Measurements from ENCODE around the gene PLOD2. TPM values are rescaled to one million over a fixed set of nuclear protein-coding genes. Genes with fewer than 3 reads are reported as not detected.

Gene PLOD2
- total RNA-seq, 4 donors from 2014 or later: 2.0 to 6.5 (median 4.1) TPM

- DNase-seq: no peak
- ATAC-seq: no peak
- Histone ChIP-seq H3K4me1 (no peaks in the 10 kb centered on the region), H3K27me3 (no peaks in the 10 kb centered on the region), H3K27ac (no peak overlapping the region), H3K9me3 (no peaks in the 10 kb centered on the region), H3K36me3 (no peaks in the 10 kb centered on the region), H3K4me3 (no peak overlapping the region)
- no peak for TF ChIP-seq POLR2A (IDR thresholded peaks at IDR 0.05)
- no peak for TF ChIP-seq CTCF (IDR thresholded peaks at IDR 0.05 in 4 of 5, conservative IDR thresholded peaks at IDR 0.05 in 1 of 5)
- in situ Hi-C loops (cut with MboI; ENCODE audit: low sequenced_read_pairs in 4 of 4): no loop called here
- intact Hi-C loops (cut with DNase I; ENCODE audit: low total_unique reads): no loop called here
These were observed 30.1 kb downstream of the PLOD2 start for GRCh38 chr3:146130881-146131371.

GRCh38 chr3:146129750-146130149, 31.2 kb downstream of the PLOD2 start:
- Histone ChIP-seq H3K27ac (no peak overlapping the region), H3K36me3 (no peaks in the 10 kb centered on the region), H3K27me3 (no peaks in the 10 kb centered on the region), H3K9me3 (no peaks in the 10 kb centered on the region), H3K4me1 (no peaks in the 10 kb centered on the region), H3K4me3 (no peak overlapping the region)
- in situ Hi-C loops (cut with MboI; ENCODE audit: low sequenced_read_pairs in 4 of 4) (no loop called here), intact Hi-C loops (cut with DNase I; ENCODE audit: low total_unique reads) (no loop called here)
- ATAC-seq (no peak), DNase-seq (no peak)
- no peak for TF ChIP-seq CTCF (IDR thresholded peaks at IDR 0.05 in 4 of 5, conservative IDR thresholded peaks at IDR 0.05 in 1 of 5)
- TF ChIP-seq POLR2A (IDR thresholded peaks at IDR 0.05): no peak

GRCh38 chr3:146128939-146129338, 32.0 kb downstream of the PLOD2 start:
- no peak for TF ChIP-seq POLR2A (IDR thresholded peaks at IDR 0.05)
- no peak for TF ChIP-seq CTCF (IDR thresholded peaks at IDR 0.05 in 4 of 5, conservative IDR thresholded peaks at IDR 0.05 in 1 of 5)
- no peaks in the 10 kb centered on the region for H3K36me3 ChIP-seq
- no peaks in the 10 kb centered on the region for H3K9me3 ChIP-seq
- H3K27me3 ChIP-seq: no peaks in the 10 kb centered on the region
- H3K4me3 ChIP-seq: no peak overlapping the region
- no peaks in the 10 kb centered on the region for H3K4me1 ChIP-seq
- intact Hi-C loops (cut with DNase I; ENCODE audit: low total_unique reads) (no loop called here), in situ Hi-C loops (cut with MboI; ENCODE audit: low sequenced_read_pairs in 4 of 4) (no loop called here)
- H3K27ac ChIP-seq: no peak overlapping the region
- no peak for ATAC-seq
- no peak for DNase-seq

GRCh38 chr3:146128179-146128578, 32.8 kb downstream of the PLOD2 start:
- H3K9me3 ChIP-seq: no peaks in the 10 kb centered on the region
- H3K36me3 ChIP-seq: no peaks in the 10 kb centered on the region
- no peaks in the 10 kb centered on the region for H3K27me3 ChIP-seq
- TF ChIP-seq POLR2A (IDR thresholded peaks at IDR 0.05): no peak
- TF ChIP-seq CTCF (IDR thresholded peaks at IDR 0.05 in 4 of 5, conservative IDR thresholded peaks at IDR 0.05 in 1 of 5): no peak
- no peaks in the 10 kb centered on the region for H3K4me1 ChIP-seq
- H3K27ac ChIP-seq: no peak overlapping the region
- DNase-seq (no peak), ATAC-seq (no peak)
- H3K4me3 ChIP-seq: no peak overlapping the region
- intact Hi-C loops (cut with DNase I; ENCODE audit: low total_unique reads) (no loop called here), in situ Hi-C loops (cut with MboI; ENCODE audit: low sequenced_read_pairs in 4 of 4) (no loop called here)

GRCh38 chr3:146125951-146126350, 35.0 kb downstream of the PLOD2 start:
- Histone ChIP-seq H3K4me1 (no peaks in the 10 kb centered on the region), H3K36me3 (no peaks in the 10 kb centered on the region), H3K27me3 (no peaks in the 10 kb centered on the region), H3K27ac (peak overlapping the region in 1 of 4 donors; percentile 11), H3K4me3 (no peak overlapping the region), H3K9me3 (no peaks in the 10 kb centered on the region)
- no peak for TF ChIP-seq POLR2A (IDR thresholded peaks at IDR 0.05)
- no peak for TF ChIP-seq CTCF (IDR thresholded peaks at IDR 0.05 in 4 of 5, conservative IDR thresholded peaks at IDR 0.05 in 1 of 5)
- intact Hi-C loops (cut with DNase I; ENCODE audit: low total_unique reads) (no loop called here), in situ Hi-C loops (cut with MboI; ENCODE audit: low sequenced_read_pairs in 4 of 4) (no loop called here)
- DNase-seq (no peak), ATAC-seq (peak; percentile 78 to 85)

All from gastrocnemius medialis (tissue), 4 donors.